ENCODE data around the gene TIMP3. TPM values are rescaled to one million over a fixed set of nuclear protein-coding genes. Genes with fewer than 3 reads are reported as not detected.

The TIMP3 gene
- total and polyA plus RNA-seq, 2 experiments from 2014 or later, result 85.9 to 91.3 TPM

GRCh38 chr22:32814285-32814860, 12.9 kb downstream of the TIMP3 start:
- DNase-seq (ENCODE audit: low read depth in 1 of 2, low spot score in 1 of 2), result no peak
- Histone ChIP-seq H3K27ac (no peak overlapping the region), H3K27me3 (no peaks in the 10 kb centered on the region)

GRCh38 chr22:32815059-32815458, 13.6 kb downstream of the TIMP3 start:
- TF ChIP-seq CTCF (IDR thresholded peaks at IDR 0.05; ENCODE audit: low read depth, low read length), result no peak

More at GRCh38 chr22:32814285-32814860, 12.9 kb downstream of the TIMP3 start:
- no peaks in the 10 kb centered on the region for H3K36me3 ChIP-seq
- H3K9me3 ChIP-seq (ENCODE audit: low read depth), result no peaks in the 10 kb centered on the region
- H3K4me3 ChIP-seq, result no peak overlapping the region
- H3K4me1 ChIP-seq (ENCODE audit: low read depth), result peaks cover 38% of the 10 kb centered on the region
- no peak for TF ChIP-seq CTCF (IDR thresholded peaks at IDR 0.05; ENCODE audit: low read depth, low read length)

GRCh38 chr22:32815943-32816342, 14.4 kb downstream of the TIMP3 start:
- TF ChIP-seq CTCF (IDR thresholded peaks at IDR 0.05; ENCODE audit: low read depth, low read length), result no peak
- Histone ChIP-seq H3K27ac (no peak overlapping the region), H3K4me1 (ENCODE audit: low read depth) (peaks cover 26% of the 10 kb centered on the region), H3K27me3 (no peaks in the 10 kb centered on the region), H3K4me3 (no peak overlapping the region), H3K9me3 (ENCODE audit: low read depth) (no peaks in the 10 kb centered on the region), H3K36me3 (no peaks in the 10 kb centered on the region)
- DNase-seq (ENCODE audit: low read depth in 1 of 2, low spot score in 1 of 2), result no peak

More at GRCh38 chr22:32815059-32815458, 13.6 kb downstream of the TIMP3 start:
- Histone ChIP-seq H3K4me3 (no peak overlapping the region), H3K9me3 (ENCODE audit: low read depth) (no peaks in the 10 kb centered on the region), H3K4me1 (ENCODE audit: low read depth) (peaks cover 31% of the 10 kb centered on the region), H3K27ac (no peak overlapping the region), H3K27me3 (no peaks in the 10 kb centered on the region), H3K36me3 (no peaks in the 10 kb centered on the region)
- no peak for DNase-seq (ENCODE audit: low read depth in 1 of 2, low spot score in 1 of 2)

- Histone ChIP-seq H3K9me3 (ENCODE audit: low read depth) (no peaks in the 10 kb centered on the region), H3K4me3 (no peak overlapping the region), H3K27ac (no peak overlapping the region), H3K4me1 (ENCODE audit: low read depth) (peaks cover 23% of the 10 kb centered on the region), H3K27me3 (no peaks in the 10 kb centered on the region), H3K36me3 (no peaks in the 10 kb centered on the region)
- no peak for DNase-seq (ENCODE audit: low read depth in 1 of 2, low spot score in 1 of 2)
- no peak for TF ChIP-seq CTCF (IDR thresholded peaks at IDR 0.05; ENCODE audit: low read depth, low read length)
Observed at GRCh38 chr22:32817137-32817730, 15.7 kb downstream of the TIMP3 start.

GRCh38 chr22:32818446-32819115, 17.1 kb downstream of the TIMP3 start:
- H3K9me3 ChIP-seq (ENCODE audit: low read depth), result no peaks in the 10 kb centered on the region
- H3K4me1 ChIP-seq (ENCODE audit: low read depth), result peaks cover 25% of the 10 kb centered on the region
- no peak for TF ChIP-seq CTCF (IDR thresholded peaks at IDR 0.05; ENCODE audit: low read depth, low read length)
- H3K36me3 ChIP-seq, result no peaks in the 10 kb centered on the region
- H3K27ac ChIP-seq, result peak overlapping the region; percentile 72
- no peaks in the 10 kb centered on the region for H3K27me3 ChIP-seq
- DNase-seq (ENCODE audit: low read depth in 1 of 2, low spot score in 1 of 2), result peak in 1 of 2 donors; percentile 75
- no peak overlapping the region for H3K4me3 ChIP-seq

Measured in cardiac muscle cell (in vitro differentiated cells and primary cell).